Endothelial cell of umbilical vein (primary cell): ENCODE data around the gene DPF3. TPM values are rescaled to one million over a fixed set of nuclear protein-coding genes. Genes with fewer than 3 reads are reported as not detected.

Experiments
- BruUV-seq: library from RNA; stranded (reverse); fragments of 400-500 nt; replicated peaks from 2 replicates; lab custom pipeline; 2021; lab: Mats Ljungman, UMichigan
- CTCF ChIA-PET: fragments of 300-600, 350-600 bp; sonication (Branson Sonifier 250); formaldehyde crosslinking; loops from one replicate; lab custom pipeline; 2021; ENCODE audit warnings: antibody characterized with exemption, inconsistent platforms; lab: Charles Lee
- POLR2A ChIA-PET: fragments of 300-600, 350-600 bp; sonication (Branson Sonifier 250); formaldehyde crosslinking; loops from one replicate; lab custom pipeline; 2021; ENCODE audit warnings: antibody characterized with exemption, inconsistent platforms; lab: Charles Lee
- DNase-seq: peaks from one replicate; pipeline ENCODE4 v3.0.0-alpha.2; 2011; ENCODE audit warnings: low read depth, low spot score
- FAIRE-seq: peaks from 2 replicates; lab custom pipeline; 2011; peaks lifted over from hg19 to GRCh38; lab: Jason Lieb, UNC
- H2AFZ ChIP-seq: 2 replicates; pipeline ENCODE4 v1.6.0; 2012; ENCODE audit warnings: low read depth, low read length, control low read depth, inconsistent platforms
- H3K27ac ChIP-seq: 2 replicates; pipeline ENCODE4 v1.5.1; 2011; ENCODE audit warnings: low read depth, mild to moderate bottlenecking, control low read depth, low read length, moderate library complexity; ENCODE audit not compliant: insufficient read depth
- H3K27me3 ChIP-seq, 2 experiments: 2 replicates each; pipeline versions ENCODE4 v1.6.0 to v1.6.1; 2011; ENCODE audit warnings: low read length in 2 of 2, mixed read lengths in 1 of 2; ENCODE audit not compliant: control insufficient read depth in 2 of 2, insufficient read depth in 2 of 2
- H3K36me3 ChIP-seq, 2 experiments: 2 replicates in 1 of 2; 3 replicates in 1 of 2; pipeline ENCODE4 v1.5.1; 2011; ENCODE audit warnings: low read length in 2 of 2, mild to moderate bottlenecking in 1 of 2, moderate library complexity in 1 of 2; ENCODE audit not compliant: control insufficient read depth in 2 of 2, insufficient read depth in 2 of 2; ENCODE audit errors: extremely low read depth in 1 of 2
- H3K4me1 ChIP-seq: 3 replicates; pipeline ENCODE4 v1.5.1; 2011; ENCODE audit warnings: mild to moderate bottlenecking, low read length; ENCODE audit not compliant: control insufficient read depth, insufficient read depth; ENCODE audit errors: extremely low read depth
- H3K4me2 ChIP-seq: 2 replicates; pipeline ENCODE4 v1.6.1; 2011; ENCODE audit warnings: low read length, control low read depth, mixed read lengths; ENCODE audit not compliant: insufficient read depth
- H3K4me3 ChIP-seq, 3 experiments: fragments of 200-600 bp in 1 of 3; sonication (generic), shearing (Covaris generic) in 1 of 3; replicated peaks in 1 of 3; 2 replicates each; pipeline ENCODE4 v1.5.1; 2011 to 2016; ENCODE audit warnings: control low read depth in 3 of 3, low read length in 3 of 3, mild to moderate bottlenecking in 2 of 3, inconsistent platforms in 1 of 3, low read depth in 1 of 3, moderate library complexity in 1 of 3; ENCODE audit not compliant: insufficient read depth in 1 of 3
- H3K79me2 ChIP-seq: 2 replicates; pipeline ENCODE4 v1.6.0; 2012; ENCODE audit warnings: low read length, inconsistent platforms; ENCODE audit not compliant: control insufficient read depth, insufficient read depth
- H3K9ac ChIP-seq: replicated peaks from 2 replicates; pipeline ENCODE3; 2011; ENCODE audit warnings: low read length, control low read depth; ENCODE audit not compliant: insufficient read depth; ENCODE audit errors: extremely low read depth
- H3K9me1 ChIP-seq: replicated peaks from 3 replicates; pipeline ENCODE4 v1.6.0; 2011; ENCODE audit warnings: mild to moderate bottlenecking, low read length; ENCODE audit not compliant: control insufficient read depth, insufficient read depth; ENCODE audit errors: extremely low read depth
- H3K9me3 ChIP-seq: replicated peaks from 2 replicates; pipeline ENCODE4 v1.5.1; 2012; ENCODE audit warnings: low read length, inconsistent platforms; ENCODE audit not compliant: control insufficient read depth, insufficient read depth
- H4K20me1 ChIP-seq: replicated peaks from 2 replicates; pipeline ENCODE3; 2011; ENCODE audit warnings: mild to moderate bottlenecking, low read length; ENCODE audit not compliant: control insufficient read depth, insufficient read depth; ENCODE audit errors: extremely low read depth
- CTCF ChIP-seq, 2 donors: IDR thresholded peaks; 1 replicate in 1 of 2; 2 replicates in 1 of 2; pipeline ENCODE4 v1.5.1; 2011; ENCODE audit warnings: low read length in 2 of 2, mild to moderate bottlenecking in 2 of 2, moderate library complexity in 2 of 2, control low read depth in 1 of 2, inconsistent platforms in 1 of 2, low read depth in 1 of 2; ENCODE audit not compliant: insufficient read depth in 1 of 2; ENCODE audit errors: extremely low read depth in 1 of 2
- EZH2 ChIP-seq: IDR thresholded peaks from 2 replicates; pipeline ENCODE4 v1.6.1; 2012; ENCODE audit warnings: borderline replicate concordance, low read depth, mild to moderate bottlenecking, moderate library complexity, low read length, inconsistent platforms; ENCODE audit not compliant: severe bottlenecking
- FOS ChIP-seq: IDR thresholded peaks from 2 replicates; pipeline ENCODE4 v1.6.1; 2011; ENCODE audit warnings: mild to moderate bottlenecking, low read length, moderate library complexity, borderline replicate concordance; ENCODE audit not compliant: insufficient read depth
- GATA2 ChIP-seq: IDR thresholded peaks from 2 replicates; pipeline ENCODE4 v1.7.0; 2011; ENCODE audit warnings: low read depth, mild to moderate bottlenecking, moderate library complexity, mixed read lengths, low read length; ENCODE audit not compliant: insufficient read length, insufficient read depth
- JUN ChIP-seq: IDR thresholded peaks from 2 replicates; pipeline ENCODE4 v1.6.1; 2011; ENCODE audit warnings: borderline replicate concordance, low read depth; ENCODE audit not compliant: insufficient read length, insufficient read depth
- MAX ChIP-seq: IDR thresholded peaks from 2 replicates; pipeline ENCODE4 v1.6.1; 2011; ENCODE audit not compliant: insufficient read depth, insufficient read length
- MYC ChIP-seq: IDR thresholded peaks from one replicate; pipeline ENCODE4 v1.6.1; 2011; ENCODE audit warnings: mild to moderate bottlenecking, low read depth, low read length
- POLR2A ChIP-seq: IDR thresholded peaks from 2 replicates; pipeline ENCODE4 v1.6.1; 2012; ENCODE audit warnings: low read depth, mild to moderate bottlenecking, control low read depth, low read length
- dilution Hi-C: fragments of 300-500 bp; cut with MboI; formaldehyde crosslinking; loops from one replicate; pipeline ENCODE4 v1.15.0; 2019; ENCODE audit warnings: low sequenced_read_pairs; ENCODE audit not compliant: extremely low pct_ligation_motif_present
- intact Hi-C: fragments of 100-400 bp; cut with micrococcal nuclease; formaldehyde crosslinking; loops from one replicate; pipeline ENCODE4 v1.10.0; 2022
- polyA plus RNA-seq, 4 experiments: library from polyadenylated mRNA; depleted of rRNA in 3 of 4; stranded (reverse) in 3 of 4; unstranded in 1 of 4; fragments of >200 nt; gene quantifications; 2 replicates each; pipeline versions ENCODE4 v1.2.1 to v1.2.3, GENCODE V29; 2011 to 2012; ENCODE audit warnings: missing spikeins in 1 of 4
- total RNA-seq: library from RNA; stranded (reverse); gene quantifications from 2 replicates; pipeline ENCODE4 v1.2.3, GENCODE V29; 2021

Gene DPF3
- total and polyA plus RNA-seq, 2 donors (not counting 3 experiments of a cell fraction or from before 2014, with no cell fraction given): 2.4 to 3.5 TPM

GRCh38 chr14:72788972-72789728 is 104.8 kb downstream of the DPF3 start:
- H3K4me3 ChIP-seq: no peak overlapping the region
- intact Hi-C loops: no loop called here
- TF ChIP-seq CTCF (IDR thresholded peaks at IDR 0.05; ENCODE audit: extremely low read depth in 1 of 2, insufficient read depth in 1 of 2, low read depth in 1 of 2, low read length in 2 of 2) (no peak), POLR2A (no peak), MAX (no peak), FOS (no peak), MYC (no peak), EZH2 (no peak), JUN (no peak), GATA2 (no peak)
- no peaks in the 10 kb centered on the region for H3K36me3 ChIP-seq
- no peak overlapping the region for H2AFZ ChIP-seq
- no peaks in the 10 kb centered on the region for H4K20me1 ChIP-seq
- H3K9ac ChIP-seq: no peak overlapping the region
- H3K4me2 ChIP-seq: no peak overlapping the region
- no peaks in the 10 kb centered on the region for H3K27me3 ChIP-seq
- H3K27ac ChIP-seq: no peak overlapping the region
- DNase-seq: no peak
- dilution Hi-C loops: no loop called here
- no TSS peak for BruUV-seq
- no peaks in the 10 kb centered on the region for H3K9me1 ChIP-seq
- H3K79me2 ChIP-seq: peaks cover 1% of the 10 kb centered on the region
- H3K9me3 ChIP-seq: no peaks in the 10 kb centered on the region
- no peak for FAIRE-seq
- ChIA-PET POLR2A (no interaction called here), CTCF (interaction anchor here (0.8 kb wide), 2 partner anchors 43 to 116 kb away, joined by 3 read pairs; no protein-coding TSS in a partner anchor)
- no peaks in the 10 kb centered on the region for H3K4me1 ChIP-seq
